Renal cortical epithelial cell (primary cell): ENCODE results near the gene MACROH2A1. TPM values are rescaled to one million over a fixed set of nuclear protein-coding genes. Genes with fewer than 3 reads are reported as not detected.

Experiments
- DNase-seq: peaks from one replicate; pipeline ENCODE4 v3.0.0-alpha.2; 2011; ENCODE audit warnings: low read depth
- total RNA-seq: library from RNA; depleted of rRNA; stranded (reverse); fragments of >200 nt; gene quantifications from 2 replicates; pipeline ENCODE4 v1.2.3, GENCODE V29; 2014

Gene MACROH2A1
- total RNA-seq, 1 donor from 2014 or later = 282 TPM

DNA sequence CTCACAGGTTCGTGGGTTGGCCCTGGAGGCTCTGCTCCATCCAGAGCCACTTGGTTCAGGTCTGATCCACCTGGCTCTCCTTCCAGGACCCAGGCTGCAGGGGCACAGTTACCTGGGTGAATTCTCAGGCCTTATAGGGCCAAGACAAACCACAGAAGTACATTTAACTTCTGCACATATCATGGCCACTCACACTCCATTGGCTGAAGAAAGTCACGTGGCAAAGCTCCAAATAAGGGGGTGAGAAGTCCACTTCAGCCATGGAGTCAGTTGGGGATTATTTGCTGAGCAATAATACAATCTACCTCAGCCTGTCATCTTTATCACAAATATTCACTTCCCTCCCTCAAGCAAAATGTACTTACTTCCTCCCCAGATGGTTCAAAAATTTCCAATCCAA is 83.6 kb downstream of the MACROH2A1 start:
- DNase-seq = no peak

- no peak for DNase-seq
These were observed 85.1 kb downstream of the MACROH2A1 start for GRCh38 chr5:135313946-135314345.

GRCh38 chr5:135313405-135313804 is 85.6 kb downstream of the MACROH2A1 start:
- no peak for DNase-seq

- no peak for DNase-seq
These were observed 86.6 kb downstream of the MACROH2A1 start for GRCh38 chr5:135312255-135312935.

DNA sequence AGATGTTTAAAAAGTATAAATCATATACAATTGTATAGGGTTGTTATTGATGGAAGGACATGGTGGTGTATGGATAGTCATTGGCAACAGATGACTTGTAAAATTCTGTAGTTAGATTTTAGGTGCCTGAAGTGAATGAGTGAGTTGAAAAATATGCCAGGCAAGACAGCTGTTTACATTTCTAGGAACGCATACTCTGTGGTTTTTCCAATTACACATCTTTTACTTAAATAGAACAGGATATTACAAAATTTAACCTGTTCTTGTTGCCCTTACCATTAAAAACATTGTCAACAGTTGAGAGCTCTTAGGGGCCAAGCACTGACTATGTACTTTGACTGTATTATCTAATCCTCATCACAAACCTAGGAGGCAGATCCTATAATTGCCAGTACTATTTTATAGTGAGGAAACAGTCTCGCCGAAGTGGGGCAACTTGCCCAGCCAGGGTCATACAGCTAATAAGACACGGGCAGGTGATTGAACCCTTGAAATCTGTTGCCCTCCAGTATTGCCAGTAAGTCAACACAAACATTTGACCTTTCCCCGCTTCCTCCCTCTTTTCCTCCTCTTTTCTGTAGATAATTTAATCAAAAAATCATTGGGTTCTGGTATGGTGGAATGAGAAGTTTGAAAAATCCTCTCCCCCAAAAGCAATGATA is 88.6 kb downstream of the MACROH2A1 start:
- DNase-seq = peak; percentile 9

DNA sequence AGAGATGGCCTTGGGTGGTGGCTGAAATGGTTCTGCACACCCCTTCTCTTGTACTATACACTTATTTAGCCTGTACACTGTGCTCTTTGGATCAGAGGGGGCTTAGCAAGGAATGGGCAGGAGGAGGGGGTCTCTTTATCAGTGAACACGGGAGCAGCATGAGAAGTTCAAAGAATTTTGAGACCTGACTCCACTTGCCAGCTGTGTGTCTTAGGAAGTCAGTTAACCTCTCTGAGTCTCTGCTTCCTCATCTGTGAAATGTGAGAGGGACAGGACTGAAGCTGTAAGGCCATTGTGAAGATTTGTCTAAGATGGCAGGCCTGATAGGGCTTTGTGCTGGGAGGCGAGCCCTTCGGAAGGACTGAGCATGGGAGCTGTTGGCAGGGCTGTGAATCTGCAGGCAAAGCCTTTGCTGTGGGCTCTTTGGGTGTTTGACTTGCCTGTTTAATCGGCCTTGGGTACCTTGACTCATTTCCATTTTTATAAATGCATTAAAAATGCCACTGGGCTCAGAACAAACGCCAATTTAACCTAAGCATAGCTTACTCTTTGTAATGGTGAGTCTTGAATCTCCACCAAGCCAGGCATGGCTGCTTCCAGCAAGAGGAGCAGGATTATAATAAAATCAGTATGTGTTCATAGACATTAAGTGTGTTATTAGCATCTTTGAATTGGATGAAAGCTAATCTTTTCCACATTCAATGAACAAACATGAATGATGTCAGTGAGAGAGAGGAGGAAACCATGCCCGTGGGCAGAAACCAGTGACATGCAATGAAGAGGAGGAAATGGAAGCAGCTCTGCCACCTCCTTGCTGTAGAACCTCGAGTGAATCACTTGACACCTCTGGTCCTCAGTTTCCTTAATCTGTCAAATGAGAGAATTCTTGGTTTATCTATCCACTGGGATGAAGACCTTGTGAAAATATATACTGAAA is 89.4 kb downstream of the MACROH2A1 start:
- DNase-seq = no peak

GRCh38 chr5:135308752-135309151 is 90.3 kb downstream of the MACROH2A1 start:
- DNase-seq = peak; percentile 49

DNA sequence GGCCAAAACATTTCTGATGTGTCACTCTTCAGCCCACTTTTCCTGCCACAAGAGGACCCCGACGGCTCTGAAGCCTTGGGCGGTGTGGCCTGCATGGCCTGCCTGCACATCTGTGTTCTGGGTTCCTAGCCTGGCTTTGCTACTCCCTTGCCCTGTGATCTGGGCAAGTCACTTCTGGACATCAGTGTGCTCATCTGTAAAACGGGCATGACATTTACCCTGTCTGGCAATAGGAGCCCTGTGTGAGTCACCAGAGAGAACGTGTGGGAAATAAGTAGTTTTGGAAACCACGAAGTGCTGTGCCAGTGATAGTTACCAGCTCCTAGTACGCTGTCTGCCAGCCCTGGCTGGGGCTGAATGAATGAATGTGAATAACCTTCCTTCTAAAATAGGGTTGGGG is 90.8 kb downstream of the MACROH2A1 start:
- DNase-seq = peak; percentile 13

- no peak for DNase-seq
These were observed 91.7 kb downstream of the MACROH2A1 start for GRCh38 chr5:135307143-135307903.

GRCh38 chr5:135306557-135306956 is 92.5 kb downstream of the MACROH2A1 start:
- DNase-seq = no peak

- DNase-seq = peak; percentile 9
These were observed 94.4 kb downstream of the MACROH2A1 start for GRCh38 chr5:135304352-135305221.

DNA sequence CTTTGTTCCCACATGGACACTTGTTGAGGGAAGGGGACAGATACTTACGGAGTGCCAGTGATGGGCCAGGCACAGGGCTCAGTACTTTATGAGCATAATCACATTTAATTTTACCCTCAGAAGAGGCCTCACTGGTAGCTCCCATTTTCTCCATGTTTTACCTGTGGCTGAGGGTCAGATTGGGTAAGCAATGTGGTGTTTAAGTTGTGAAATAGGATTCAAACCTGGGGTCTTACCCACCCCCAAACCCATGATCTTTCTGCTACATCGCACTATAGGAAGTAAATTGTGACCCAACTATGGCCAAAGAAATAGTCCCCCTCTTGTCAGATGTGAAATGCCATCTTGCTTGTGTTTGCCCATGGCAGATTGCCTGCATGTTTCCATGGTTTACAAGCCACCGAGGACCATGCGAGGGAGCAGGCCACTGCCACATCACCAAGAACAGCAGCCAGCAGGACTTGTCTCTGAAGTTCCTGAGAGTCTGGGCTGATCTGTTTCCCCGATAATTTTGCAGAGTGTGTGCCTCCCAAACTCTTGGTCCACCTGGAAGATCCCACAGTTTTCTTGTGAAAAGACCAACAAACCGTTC is 95.4 kb downstream of the MACROH2A1 start:
- DNase-seq = no peak

- no peak for DNase-seq
These were observed 101.9 kb downstream of the MACROH2A1 start for GRCh38 chr5:135296900-135297816.

DNA sequence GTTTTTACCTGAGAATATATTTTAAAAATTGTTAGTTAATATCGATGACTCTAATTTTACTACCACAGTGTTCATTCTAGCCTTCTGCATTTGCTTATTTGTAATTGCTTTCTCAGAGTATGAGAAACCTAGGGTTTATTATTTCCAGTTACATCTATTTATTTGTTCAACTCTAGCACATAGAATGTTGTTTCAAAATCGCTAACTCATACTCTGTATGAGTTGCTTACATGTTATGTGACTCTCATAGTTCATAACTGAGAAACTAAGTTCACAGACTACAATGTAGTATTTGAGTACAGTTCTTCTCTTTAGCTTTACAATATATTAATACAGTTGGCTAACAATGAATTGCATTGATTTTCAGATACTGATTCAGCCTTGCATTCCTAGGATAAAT is 103.2 kb downstream of the MACROH2A1 start:
- no peak for DNase-seq

DNA sequence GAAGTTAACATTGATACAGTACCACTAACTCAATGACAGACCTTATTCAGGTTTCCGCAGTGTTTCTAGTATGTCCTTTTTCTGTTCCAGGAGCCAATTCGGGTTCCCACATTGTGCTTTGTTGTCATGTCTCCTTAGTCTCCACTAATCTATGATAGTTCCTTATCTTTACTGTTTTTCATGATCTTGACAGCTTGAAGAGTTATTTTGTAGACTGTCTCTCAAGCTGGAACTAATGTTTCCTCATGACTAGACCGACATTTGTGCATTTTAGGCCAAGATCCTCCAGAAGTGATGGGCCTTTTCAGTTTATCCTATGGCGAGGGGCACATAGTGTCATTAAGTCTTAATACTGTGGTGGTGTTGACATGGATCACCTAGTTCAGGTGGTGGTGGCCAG is 104.2 kb downstream of the MACROH2A1 start:
- DNase-seq = no peak

- no peak for DNase-seq
These were observed 109.4 kb downstream of the MACROH2A1 start for GRCh38 chr5:135289651-135290050.

DNA sequence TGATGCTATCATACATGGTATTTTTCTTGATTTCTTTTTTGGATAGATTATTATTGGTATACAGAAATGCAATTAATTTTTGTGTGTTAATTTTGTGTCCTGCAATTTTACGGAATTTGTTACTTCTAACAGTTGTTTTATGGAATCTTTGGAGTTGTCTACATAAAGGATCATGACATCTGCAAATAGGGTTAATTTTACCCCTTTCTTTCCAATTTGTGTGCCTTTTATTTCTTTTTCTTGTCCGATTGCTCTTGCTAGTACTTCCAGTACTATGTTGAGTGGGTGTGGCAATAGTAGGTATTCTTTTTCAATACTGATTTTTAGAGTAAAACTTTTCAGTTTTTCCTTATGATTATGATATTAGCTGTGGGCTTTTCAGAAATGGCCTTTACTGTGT is 111.5 kb downstream of the MACROH2A1 start:
- no peak for DNase-seq
